HUES64 (cell line): Measurements from ENCODE around the gene NIT1.

ENCODE experiments used
- H3K27ac ChIP-seq: 2 replicates; pipeline ENCODE4 v1.7.0; 2013; ENCODE audit warnings: low read depth, low read length, inconsistent platforms
- H3K27me3 ChIP-seq: 2 replicates; pipeline ENCODE4 v1.6.1; 2013; ENCODE audit warnings: mild to moderate bottlenecking, low read length; ENCODE audit not compliant: insufficient read depth
- H3K36me3 ChIP-seq: 2 replicates; pipeline ENCODE4 v1.6.1; 2013; ENCODE audit warnings: mild to moderate bottlenecking, low read length; ENCODE audit not compliant: insufficient read depth
- H3K4me1 ChIP-seq: 2 replicates; pipeline ENCODE4 v1.6.1; 2013; ENCODE audit warnings: mild to moderate bottlenecking, low read length, moderate library complexity; ENCODE audit not compliant: insufficient read depth
- H3K4me3 ChIP-seq: 2 replicates; pipeline ENCODE4 v1.5.1; 2013; ENCODE audit warnings: mild to moderate bottlenecking, low read length, moderate library complexity
- H3K9ac ChIP-seq: 2 replicates; pipeline ENCODE4 v1.6.1; 2013; ENCODE audit warnings: mild to moderate bottlenecking, low read depth, low read length
- H3K9me3 ChIP-seq: 2 replicates; pipeline ENCODE4 v1.6.1; 2013; ENCODE audit warnings: low read depth, low read length; ENCODE audit not compliant: insufficient read depth
- WGBS: fragments of 150-250, 120-280 bp; methylation state at CpG from one replicate; pipeline ENCODE4 v1.1.7; 2013; ENCODE audit warnings: missing lambda C conversion rate; 5-methylcytosine and 5-hydroxymethylcytosine counted together

Gene NIT1

GRCh38 chr1:161076410-161076809 lies 41.5 kb upstream of the NIT1 start:
- Histone ChIP-seq H3K9me3 (no peaks in the 10 kb centered on the region), H3K4me1 (no peaks in the 10 kb centered on the region), H3K36me3 (no peaks in the 10 kb centered on the region), H3K27me3 (no peaks in the 10 kb centered on the region), H3K9ac (no peak overlapping the region), H3K4me3 (no peak overlapping the region), H3K27ac (no peak overlapping the region)

- no peaks in the 10 kb centered on the region for H3K27me3 ChIP-seq
- H3K4me1 ChIP-seq: no peaks in the 10 kb centered on the region
- H3K4me3 ChIP-seq: no peak overlapping the region
- no peak overlapping the region for H3K27ac ChIP-seq
- 89% methylated on average over 9 of the region's 9 CpGs for WGBS
- no peaks in the 10 kb centered on the region for H3K36me3 ChIP-seq
- H3K9ac ChIP-seq: no peak overlapping the region
- no peaks in the 10 kb centered on the region for H3K9me3 ChIP-seq
Measured at GRCh38 chr1:161077426-161077825, 40.5 kb upstream of the NIT1 start.

- H3K9ac ChIP-seq: no peak overlapping the region
- peaks cover 4% of the 10 kb centered on the region; the same call in 1 of the 2 replicates for H3K4me1 ChIP-seq
- no peak overlapping the region for H3K4me3 ChIP-seq
- no peak overlapping the region for H3K27ac ChIP-seq
- H3K27me3 ChIP-seq: no peaks in the 10 kb centered on the region
- no peaks in the 10 kb centered on the region for H3K9me3 ChIP-seq
- WGBS: 93% methylated on average over 41 of the region's 41 CpGs
- H3K36me3 ChIP-seq: no peaks in the 10 kb centered on the region
Measured at GRCh38 chr1:161079436-161080110, 38.3 kb upstream of the NIT1 start.

GRCh38 chr1:161080441-161081405 lies 37.2 kb upstream of the NIT1 start:
- Histone ChIP-seq H3K36me3 (no peaks in the 10 kb centered on the region), H3K9me3 (no peaks in the 10 kb centered on the region), H3K27me3 (no peaks in the 10 kb centered on the region), H3K27ac (no peak overlapping the region), H3K9ac (no peak overlapping the region), H3K4me3 (no peak overlapping the region), H3K4me1 (peaks cover 11% of the 10 kb centered on the region; the same call in 1 of the 2 replicates)
- WGBS: 68% methylated on average over 5 of the region's 5 CpGs

- Histone ChIP-seq H3K36me3 (no peaks in the 10 kb centered on the region), H3K4me3 (no peak overlapping the region), H3K27me3 (no peaks in the 10 kb centered on the region), H3K9ac (no peak overlapping the region), H3K9me3 (no peaks in the 10 kb centered on the region), H3K27ac (no peak overlapping the region), H3K4me1 (peaks cover 18% of the 10 kb centered on the region; the same call in 1 of the 2 replicates)
- WGBS: 74% methylated on average over 5 of the region's 5 CpGs
Measured at GRCh38 chr1:161081519-161081918, 36.4 kb upstream of the NIT1 start.

- no peaks in the 10 kb centered on the region for H3K27me3 ChIP-seq
- no peak overlapping the region for H3K27ac ChIP-seq
- peaks cover 19% of the 10 kb centered on the region; the same call in 1 of the 2 replicates for H3K4me1 ChIP-seq
- no peak overlapping the region for H3K9ac ChIP-seq
- no peaks in the 10 kb centered on the region for H3K36me3 ChIP-seq
- WGBS: 89% methylated on average over 2 of the region's 2 CpGs
- H3K9me3 ChIP-seq: no peaks in the 10 kb centered on the region
- H3K4me3 ChIP-seq: no peak overlapping the region
Measured at GRCh38 chr1:161082483-161082882, 35.4 kb upstream of the NIT1 start.

GRCh38 chr1:161082996-161083747 lies 34.7 kb upstream of the NIT1 start:
- H3K4me1 ChIP-seq: peaks cover 19% of the 10 kb centered on the region; the same call in 1 of the 2 replicates
- 70% methylated on average over 8 of the region's 8 CpGs for WGBS
- H3K27ac ChIP-seq: no peak overlapping the region

GRCh38 chr1:161083748-161084596 lies 33.9 kb upstream of the NIT1 start:
- Histone ChIP-seq H3K27ac (no peak overlapping the region), H3K9ac (no peak overlapping the region), H3K27me3 (no peaks in the 10 kb centered on the region), H3K4me3 (no peak overlapping the region), H3K36me3 (no peaks in the 10 kb centered on the region), H3K9me3 (no peaks in the 10 kb centered on the region), H3K4me1 (peaks cover 19% of the 10 kb centered on the region; the same call in 1 of the 2 replicates)
- WGBS: 87% methylated on average over 10 of the region's 10 CpGs

More at GRCh38 chr1:161082996-161083747, 34.7 kb upstream of the NIT1 start:
- no peak overlapping the region for H3K4me3 ChIP-seq
- no peaks in the 10 kb centered on the region for H3K27me3 ChIP-seq
- H3K9ac ChIP-seq: no peak overlapping the region
- H3K9me3 ChIP-seq: no peaks in the 10 kb centered on the region
- H3K36me3 ChIP-seq: no peaks in the 10 kb centered on the region

- H3K4me1 ChIP-seq: peaks cover 19% of the 10 kb centered on the region; the same call in 1 of the 2 replicates
- H3K4me3 ChIP-seq: no peak overlapping the region
- H3K9me3 ChIP-seq: no peaks in the 10 kb centered on the region
- H3K9ac ChIP-seq: no peak overlapping the region
- no peak overlapping the region for H3K27ac ChIP-seq
- no peaks in the 10 kb centered on the region for H3K36me3 ChIP-seq
- no peaks in the 10 kb centered on the region for H3K27me3 ChIP-seq
- no CpG with 5 or more reads among the region's 1 CpG for WGBS
Measured at GRCh38 chr1:161084597-161084988, 33.3 kb upstream of the NIT1 start.

GRCh38 chr1:161085165-161085564 lies 32.7 kb upstream of the NIT1 start:
- Histone ChIP-seq H3K36me3 (no peaks in the 10 kb centered on the region), H3K9ac (no peak overlapping the region), H3K9me3 (no peaks in the 10 kb centered on the region), H3K27me3 (no peaks in the 10 kb centered on the region), H3K4me3 (no peak overlapping the region), H3K4me1 (peaks cover 19% of the 10 kb centered on the region; the same call in 1 of the 2 replicates), H3K27ac (no peak overlapping the region)
- WGBS: 58% methylated on average over 2 of the region's 2 CpGs
